ENCODE results near the gene ANKRD2.

The ANKRD2 gene

DNA sequence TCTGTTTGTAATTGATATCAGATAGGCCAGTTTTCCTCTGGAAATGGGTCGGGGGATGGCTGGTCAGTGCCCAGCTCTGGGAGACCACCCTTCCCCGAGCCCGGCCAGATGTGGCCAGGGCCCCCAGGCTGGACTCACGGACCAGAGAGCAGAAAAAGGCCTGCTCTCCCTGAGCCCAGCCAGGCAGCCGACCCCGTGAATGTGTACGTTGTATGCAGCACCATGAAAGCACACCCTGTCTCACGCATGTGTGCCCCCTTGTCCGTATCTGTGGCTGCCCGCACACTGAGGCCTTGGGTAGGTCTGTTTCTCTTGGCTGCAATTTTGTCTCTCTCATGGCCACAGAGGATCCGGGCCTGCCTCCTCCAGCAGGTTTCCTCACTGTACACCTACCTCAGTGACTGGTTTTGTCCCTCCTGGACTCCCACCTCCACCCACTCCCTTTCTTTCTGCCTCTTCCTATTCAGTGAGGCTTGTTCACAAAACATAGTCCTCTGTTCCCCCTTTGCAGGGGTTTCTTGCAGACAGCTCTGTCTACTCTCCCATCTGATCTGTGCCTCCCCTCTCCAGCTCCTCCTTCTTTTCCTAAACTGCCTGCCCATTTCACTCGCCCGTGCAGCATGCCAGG lies 23.6 kb upstream of the ANKRD2 start:
- Histone ChIP-seq H4K5ac (ENCODE audit: low read length) (no peak overlapping the region), H3K4me1 (ENCODE audit: control insufficient read depth, low read depth, low read length) (peaks cover 10% of the 10 kb centered on the region)

DNA sequence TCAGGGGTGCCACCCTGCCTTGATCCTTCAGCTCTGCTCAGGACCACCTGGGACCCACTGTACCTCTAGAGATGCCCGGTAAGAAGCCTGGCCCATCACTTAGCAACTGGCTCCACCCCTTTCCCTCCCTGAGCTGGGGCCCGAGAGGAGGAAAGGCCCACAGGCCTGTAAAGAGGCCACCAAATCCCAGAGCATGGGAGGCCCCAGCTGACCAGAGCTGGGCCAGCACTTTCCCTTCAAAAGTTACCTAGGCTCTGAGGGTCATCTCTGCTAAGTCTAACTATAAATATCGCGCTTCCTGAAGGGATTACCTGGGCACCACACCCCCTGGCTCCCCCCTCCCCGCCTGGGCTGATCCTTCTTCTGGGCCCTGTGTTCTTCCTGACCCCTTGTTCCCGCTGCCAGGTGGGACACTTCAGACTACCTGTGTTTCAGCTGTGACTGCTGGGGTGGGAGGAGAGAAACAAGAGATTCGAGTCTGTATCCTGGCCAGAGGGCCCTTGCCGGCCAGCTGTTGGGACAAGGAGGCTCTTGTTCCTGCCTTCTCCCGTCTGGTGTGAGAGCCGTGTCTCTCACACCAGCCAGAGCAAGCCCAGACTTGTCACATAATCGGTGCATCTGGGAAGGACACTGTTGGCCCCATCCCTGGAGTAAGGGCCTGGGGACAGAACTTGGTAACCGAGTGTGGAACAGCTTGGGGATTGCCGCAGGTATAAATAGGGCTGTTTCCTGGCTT lies 22.8 kb upstream of the ANKRD2 start:
- no CpG with 5 or more reads among the region's 13 CpGs for WGBS (ENCODE audit: extremely low coverage, insufficient coverage, low lambda C conversion rate)
- H3K27ac ChIP-seq (ENCODE audit: low read depth, low read length), result peak overlapping the region; percentile 42
- peak overlapping the region; percentile 8 for H3K4ac ChIP-seq (ENCODE audit: low read depth, low read length)

More for the DNA sequence above, 23.6 kb upstream of the ANKRD2 start:
- Histone ChIP-seq H2AK5ac (ENCODE audit: low read length) (no peak overlapping the region), H3K27ac (ENCODE audit: low read depth, low read length) (no peak overlapping the region), H2BK5ac (ENCODE audit: low read length) (no peak overlapping the region), H3K36me3 (ENCODE audit: control insufficient read depth, insufficient read depth, low read length) (no peaks in the 10 kb centered on the region), H3K56ac (ENCODE audit: low read length) (no peak overlapping the region), H4K8ac (ENCODE audit: low read depth, low read length) (no peak overlapping the region), H3K79me1 (ENCODE audit: low read length) (no peaks in the 10 kb centered on the region), H3K4me2 (ENCODE audit: low read length) (no peak overlapping the region), H3K4ac (ENCODE audit: low read depth, low read length) (no peak overlapping the region), H3K27me3 (ENCODE audit: insufficient read depth, low read length, poor library complexity) (no peaks in the 10 kb centered on the region), H3K18ac (ENCODE audit: low read length) (no peak overlapping the region), H2BK15ac (replicated peaks; ENCODE audit: low read depth) (no peak overlapping the region), H3K79me2 (ENCODE audit: control insufficient read depth, insufficient read depth, low read length) (no peaks in the 10 kb centered on the region), H2BK120ac (ENCODE audit: low read depth, low read length) (no peak overlapping the region), H3K4me3 (ENCODE audit: low read length) (no peak overlapping the region), H3K23ac (ENCODE audit: low read length) (no peak overlapping the region), H3K9ac (ENCODE audit: low read length) (no peak overlapping the region)
- DNase-seq, result no peak
- no CpG with 5 or more reads among the region's 13 CpGs for WGBS (ENCODE audit: extremely low coverage, insufficient coverage, low lambda C conversion rate)

DNA sequence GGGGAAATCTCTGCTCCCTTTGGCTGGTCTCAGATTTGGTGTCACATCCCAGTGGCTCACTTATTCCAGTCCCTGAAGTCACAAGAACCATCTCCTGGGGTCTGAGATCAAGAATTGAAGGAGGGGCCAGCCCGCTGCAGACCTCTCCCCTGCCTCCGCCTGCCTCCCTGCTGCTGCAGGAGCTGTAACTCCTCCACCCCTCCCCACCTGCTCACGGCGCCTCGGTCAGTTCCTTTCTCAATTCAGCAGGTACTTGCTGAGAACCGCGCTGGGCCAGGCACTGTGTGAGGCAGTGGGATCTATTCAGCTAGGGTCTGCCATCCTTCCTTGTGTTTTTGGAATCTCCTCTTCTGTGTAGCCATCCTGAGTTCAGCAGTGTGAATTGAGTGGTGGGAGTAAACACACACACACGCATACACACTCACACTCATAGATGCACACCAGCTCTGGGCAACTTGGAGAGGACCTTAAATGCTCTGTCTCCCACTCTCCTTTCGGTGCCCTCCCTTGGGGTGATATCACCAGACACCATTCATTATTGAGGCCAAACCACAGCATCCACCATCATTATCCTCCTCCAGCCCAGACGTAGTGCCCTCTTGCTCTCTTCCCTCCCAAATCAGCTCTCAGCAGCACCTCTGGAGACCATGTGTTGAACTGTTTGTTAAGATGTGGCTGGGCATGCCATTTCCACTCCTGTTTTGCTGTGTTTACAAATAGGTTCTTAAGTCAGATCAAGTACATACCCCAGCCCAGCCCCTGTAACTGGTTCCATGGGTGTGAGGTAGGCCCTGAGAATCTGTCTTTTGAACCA lies 22.0 kb upstream of the ANKRD2 start:
- Histone ChIP-seq H2BK15ac (replicated peaks; ENCODE audit: low read depth) (no peak overlapping the region), H2BK120ac (ENCODE audit: low read depth, low read length) (no peak overlapping the region), H3K27ac (ENCODE audit: low read depth, low read length) (no peak overlapping the region), H3K79me1 (ENCODE audit: low read length) (no peaks in the 10 kb centered on the region), H3K79me2 (ENCODE audit: control insufficient read depth, insufficient read depth, low read length) (no peaks in the 10 kb centered on the region), H3K36me3 (ENCODE audit: control insufficient read depth, insufficient read depth, low read length) (no peaks in the 10 kb centered on the region), H3K18ac (ENCODE audit: low read length) (peak overlapping the region; percentile 3), H3K4me2 (ENCODE audit: low read length) (no peak overlapping the region), H3K27me3 (ENCODE audit: insufficient read depth, low read length, poor library complexity) (no peaks in the 10 kb centered on the region), H3K23ac (ENCODE audit: low read length) (no peak overlapping the region), H4K8ac (ENCODE audit: low read depth, low read length) (no peak overlapping the region), H4K5ac (ENCODE audit: low read length) (no peak overlapping the region), H2AK5ac (ENCODE audit: low read length) (peak overlapping the region; percentile 25), H3K9ac (ENCODE audit: low read length) (peak overlapping the region; percentile 2), H3K4me3 (ENCODE audit: low read length) (no peak overlapping the region), H3K4ac (ENCODE audit: low read depth, low read length) (no peak overlapping the region), H3K56ac (ENCODE audit: low read length) (peak overlapping the region; percentile 74), H3K4me1 (ENCODE audit: control insufficient read depth, low read depth, low read length) (peaks cover 11% of the 10 kb centered on the region), H2BK5ac (ENCODE audit: low read length) (peak overlapping the region; percentile 17)
- no CpG with 5 or more reads among the region's 10 CpGs for WGBS (ENCODE audit: extremely low coverage, insufficient coverage, low lambda C conversion rate)
- peak; percentile 58 for DNase-seq

More for the DNA sequence above, 22.8 kb upstream of the ANKRD2 start:
- peak overlapping the region; percentile 2 for H3K9ac ChIP-seq (ENCODE audit: low read length)
- no peaks in the 10 kb centered on the region for H3K36me3 ChIP-seq (ENCODE audit: control insufficient read depth, insufficient read depth, low read length)
- H4K5ac ChIP-seq (ENCODE audit: low read length), result no peak overlapping the region
- H3K79me2 ChIP-seq (ENCODE audit: control insufficient read depth, insufficient read depth, low read length), result no peaks in the 10 kb centered on the region
- peak; percentile 49 for DNase-seq
- H3K4me1 ChIP-seq (ENCODE audit: control insufficient read depth, low read depth, low read length), result peaks cover 11% of the 10 kb centered on the region
- no peak overlapping the region for H2AK5ac ChIP-seq (ENCODE audit: low read length)
- no peak overlapping the region for H2BK120ac ChIP-seq (ENCODE audit: low read depth, low read length)
- H4K8ac ChIP-seq (ENCODE audit: low read depth, low read length), result no peak overlapping the region
- no peak overlapping the region for H3K23ac ChIP-seq (ENCODE audit: low read length)
- no peaks in the 10 kb centered on the region for H3K79me1 ChIP-seq (ENCODE audit: low read length)
- no peak overlapping the region for H3K4me3 ChIP-seq (ENCODE audit: low read length)
- H2BK15ac ChIP-seq (replicated peaks; ENCODE audit: low read depth), result no peak overlapping the region
- H3K56ac ChIP-seq (ENCODE audit: low read length), result peak overlapping the region; percentile 11
- peak overlapping the region; percentile 34 for H2BK5ac ChIP-seq (ENCODE audit: low read length)
- H3K4me2 ChIP-seq (ENCODE audit: low read length), result no peak overlapping the region
- H3K27me3 ChIP-seq (ENCODE audit: insufficient read depth, low read length, poor library complexity), result no peaks in the 10 kb centered on the region
- H3K18ac ChIP-seq (ENCODE audit: low read length), result peak overlapping the region; percentile 3

DNA sequence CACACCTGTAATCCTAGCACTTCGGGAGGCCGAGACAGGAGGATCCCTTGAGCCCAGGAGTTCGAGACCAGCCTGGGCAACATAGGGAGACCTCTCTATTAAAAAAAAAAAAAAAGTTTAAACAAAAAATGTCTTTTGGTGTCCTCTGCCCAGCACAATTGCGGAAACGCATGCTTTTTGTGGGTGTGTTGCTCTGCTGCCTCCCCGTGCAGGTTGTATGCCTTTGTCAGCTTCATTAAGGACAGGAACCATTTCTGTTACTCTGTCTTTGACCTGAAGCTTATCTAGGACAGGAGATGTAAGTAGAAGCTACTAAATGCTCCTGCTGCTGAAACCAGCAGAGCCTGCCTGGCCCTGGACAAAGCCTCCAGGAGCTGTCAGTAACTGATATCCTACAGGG lies 21.3 kb upstream of the ANKRD2 start:
- no peak overlapping the region for H3K4me3 ChIP-seq (ENCODE audit: low read length)
- H2BK15ac ChIP-seq (replicated peaks; ENCODE audit: low read depth), result no peak overlapping the region
- no peaks in the 10 kb centered on the region for H3K27me3 ChIP-seq (ENCODE audit: insufficient read depth, low read length, poor library complexity)
- no peaks in the 10 kb centered on the region for H3K79me2 ChIP-seq (ENCODE audit: control insufficient read depth, insufficient read depth, low read length)
- DNase-seq, result no peak
- no peak overlapping the region for H3K56ac ChIP-seq (ENCODE audit: low read length)
- no peak overlapping the region for H3K4ac ChIP-seq (ENCODE audit: low read depth, low read length)
- no peak overlapping the region for H4K8ac ChIP-seq (ENCODE audit: low read depth, low read length)
- H2BK5ac ChIP-seq (ENCODE audit: low read length), result no peak overlapping the region
- no peak overlapping the region for H4K5ac ChIP-seq (ENCODE audit: low read length)
- no peak overlapping the region for H3K18ac ChIP-seq (ENCODE audit: low read length)
- no peak overlapping the region for H3K4me2 ChIP-seq (ENCODE audit: low read length)
- no peak overlapping the region for H3K23ac ChIP-seq (ENCODE audit: low read length)
- no CpG with 5 or more reads among the region's 6 CpGs for WGBS (ENCODE audit: extremely low coverage, insufficient coverage, low lambda C conversion rate)
- no peaks in the 10 kb centered on the region for H3K36me3 ChIP-seq (ENCODE audit: control insufficient read depth, insufficient read depth, low read length)
- peaks cover 11% of the 10 kb centered on the region for H3K4me1 ChIP-seq (ENCODE audit: control insufficient read depth, low read depth, low read length)
- H2BK120ac ChIP-seq (ENCODE audit: low read depth, low read length), result no peak overlapping the region
- no peak overlapping the region for H3K9ac ChIP-seq (ENCODE audit: low read length)
- H3K79me1 ChIP-seq (ENCODE audit: low read length), result no peaks in the 10 kb centered on the region
- H3K27ac ChIP-seq (ENCODE audit: low read depth, low read length), result no peak overlapping the region
- no peak overlapping the region for H2AK5ac ChIP-seq (ENCODE audit: low read length)

DNA sequence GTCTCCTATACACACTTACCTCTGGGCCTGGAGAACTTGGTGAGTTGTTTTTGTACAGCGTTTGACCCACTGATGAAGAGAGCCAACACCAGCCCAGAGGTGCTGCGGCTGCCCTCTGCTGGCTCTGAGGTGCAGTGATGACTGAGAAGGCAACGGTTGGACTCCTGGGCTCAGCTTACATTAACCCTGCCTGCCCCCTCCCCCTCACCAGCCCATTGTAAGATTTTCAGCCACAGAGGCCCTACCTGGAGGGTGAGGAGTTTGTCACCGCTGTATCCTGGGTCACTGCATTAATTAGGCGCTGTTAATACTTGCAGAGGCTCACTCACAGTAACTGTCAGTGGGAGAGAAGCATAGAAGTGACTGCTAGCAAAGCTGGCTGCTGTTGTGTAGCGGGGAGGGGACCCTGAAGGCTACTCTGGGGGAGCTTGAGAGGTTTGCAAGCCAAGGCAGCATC lies 19.0 kb upstream of the ANKRD2 start:
- Histone ChIP-seq H3K4me3 (ENCODE audit: low read length) (no peak overlapping the region), H3K56ac (ENCODE audit: low read length) (peak overlapping the region; percentile 60), H3K79me1 (ENCODE audit: low read length) (no peaks in the 10 kb centered on the region), H3K9ac (ENCODE audit: low read length) (no peak overlapping the region), H2BK5ac (ENCODE audit: low read length) (no peak overlapping the region), H2BK15ac (replicated peaks; ENCODE audit: low read depth) (no peak overlapping the region), H3K27ac (ENCODE audit: low read depth, low read length) (no peak overlapping the region), H3K4me2 (ENCODE audit: low read length) (no peak overlapping the region), H3K36me3 (ENCODE audit: control insufficient read depth, insufficient read depth, low read length) (no peaks in the 10 kb centered on the region), H2AK5ac (ENCODE audit: low read length) (no peak overlapping the region), H3K4me1 (ENCODE audit: control insufficient read depth, low read depth, low read length) (peaks cover 11% of the 10 kb centered on the region), H3K27me3 (ENCODE audit: insufficient read depth, low read length, poor library complexity) (no peaks in the 10 kb centered on the region), H4K8ac (ENCODE audit: low read depth, low read length) (no peak overlapping the region), H3K18ac (ENCODE audit: low read length) (no peak overlapping the region), H4K5ac (ENCODE audit: low read length) (no peak overlapping the region), H3K4ac (ENCODE audit: low read depth, low read length) (no peak overlapping the region), H3K79me2 (ENCODE audit: control insufficient read depth, insufficient read depth, low read length) (no peaks in the 10 kb centered on the region), H3K23ac (ENCODE audit: low read length) (no peak overlapping the region), H2BK120ac (ENCODE audit: low read depth, low read length) (no peak overlapping the region)
- WGBS (ENCODE audit: extremely low coverage, insufficient coverage, low lambda C conversion rate), result no CpG with 5 or more reads among the region's 6 CpGs
- peak; percentile 87 for DNase-seq

Data from mesendoderm (in vitro differentiated cells).